SJSA1 (cell line): ENCODE measurements around the gene GAMT. TPM values are rescaled to one million over a fixed set of nuclear protein-coding genes. Genes with fewer than 3 reads are reported as not detected.

Experiments
- DNase-seq, 2 experiments: peaks; one replicate each; pipeline ENCODE4 v3.0.0-alpha.2; 2015 to 2020; ENCODE audit warnings: low spot score in 2 of 2, low read depth in 1 of 2
- H3K27ac ChIP-seq: fragments of 250-450 bp; sonication (Bioruptor Pico); 2 replicates; pipeline ENCODE4 v1.5.1; 2020; ENCODE audit warnings: mild to moderate bottlenecking, moderate library complexity
- H3K27me3 ChIP-seq: fragments of 250-450 bp; sonication (Bioruptor Pico); replicated peaks from 2 replicates; pipeline ENCODE4 v1.5.1; 2020; ENCODE audit warnings: mild to moderate bottlenecking, moderate library complexity
- H3K36me3 ChIP-seq: fragments of 250-450 bp; sonication (Bioruptor Pico); 2 replicates; pipeline ENCODE4 v1.5.1; 2020; ENCODE audit warnings: mild to moderate bottlenecking
- H3K4me1 ChIP-seq: fragments of 250-450 bp; sonication (Bioruptor Pico); replicated peaks from 2 replicates; pipeline ENCODE4 v1.6.1; 2021; ENCODE audit warnings: mild to moderate bottlenecking
- H3K4me3 ChIP-seq: fragments of 250-450 bp; sonication (Bioruptor Pico); 2 replicates; pipeline ENCODE4 v1.5.1; 2020; ENCODE audit warnings: mild to moderate bottlenecking
- H3K9me3 ChIP-seq: fragments of 250-450 bp; sonication (Bioruptor Pico); replicated peaks from 2 replicates; pipeline ENCODE4 v1.5.1; 2020; ENCODE audit warnings: mild to moderate bottlenecking
- total RNA-seq: library from RNA; depleted of rRNA; stranded (reverse); fragments of >200 nt; shearing (Covaris generic); gene quantifications from 2 replicates; pipeline ENCODE4 v1.2.3, GENCODE V29; 2014

The GAMT gene
- total RNA-seq, 1 experiment from 2014 or later, result 35.8 TPM

- Histone ChIP-seq H3K4me3 (peak overlapping the region; percentile 98), H3K27me3 (no peaks in the 10 kb centered on the region), H3K27ac (peak overlapping the region; percentile 91; the same call in 1 of the 2 replicates), H3K36me3 (peaks cover 67% of the 10 kb centered on the region), H3K4me1 (peaks cover 30% of the 10 kb centered on the region), H3K9me3 (no peaks in the 10 kb centered on the region; the same call in 1 of the 2 replicates)
- no peak for DNase-seq
Observed at GRCh38 chr19:1409204-1410005, 8.1 kb upstream of the GAMT start.

- no peaks in the 10 kb centered on the region; the same call in 1 of the 2 replicates for H3K9me3 ChIP-seq
- peaks cover 58% of the 10 kb centered on the region for H3K36me3 ChIP-seq
- H3K4me3 ChIP-seq, result peak overlapping the region; percentile 98
- H3K4me1 ChIP-seq, result peaks cover 30% of the 10 kb centered on the region
- DNase-seq, result peak; percentile 64 to 67
- H3K27ac ChIP-seq, result peak overlapping the region; percentile 91
- no peaks in the 10 kb centered on the region for H3K27me3 ChIP-seq
Observed at GRCh38 chr19:1408300-1409203, 7.2 kb upstream of the GAMT start.

GRCh38 chr19:1407528-1408299 is 6.4 kb upstream of the GAMT start, which contains the start of gene DAZAP1:
DAZAP1 (plus strand) TSS chr19:1407586; CDS start chr19:1407774, 188 bp downstream.
- Histone ChIP-seq H3K4me3 (peak within 1 kb of the TSS; percentile 98), H3K9me3 (no peaks in the 10 kb centered on the region; the same call in 1 of the 2 replicates), H3K27ac (peak within 1 kb of the TSS; percentile 91), H3K36me3 (peaks cover 50% of the 10 kb centered on the region), H3K4me1 (peaks cover 39% of the 10 kb centered on the region), H3K27me3 (no peaks in the 10 kb centered on the region)
- peak in 1 of 2 experiments; percentile 22 for DNase-seq

- no peaks in the 10 kb centered on the region; the same call in 1 of the 2 replicates for H3K9me3 ChIP-seq
- peaks cover 45% of the 10 kb centered on the region for H3K36me3 ChIP-seq
- peak overlapping the region; percentile 43 for H3K27ac ChIP-seq
- H3K27me3 ChIP-seq, result no peaks in the 10 kb centered on the region
- peaks cover 44% of the 10 kb centered on the region for H3K4me1 ChIP-seq
- DNase-seq, result peak; percentile 98 to 99
- H3K4me3 ChIP-seq, result peak overlapping the region; percentile 98
Observed at GRCh38 chr19:1406774-1407527, 5.6 kb upstream of the GAMT start.

- DNase-seq, result no peak
- H3K9me3 ChIP-seq, result no peaks in the 10 kb centered on the region
- H3K4me1 ChIP-seq, result peaks cover 39% of the 10 kb centered on the region
- H3K27ac ChIP-seq, result no peak overlapping the region
- no peaks in the 10 kb centered on the region for H3K27me3 ChIP-seq
- H3K4me3 ChIP-seq, result no peak overlapping the region
- H3K36me3 ChIP-seq, result peaks cover 3% of the 10 kb centered on the region; the same call in 1 of the 2 replicates
Observed at GRCh38 chr19:1402411-1403070, 1.2 kb upstream of the GAMT start.

GRCh38 chr19:1401889-1402217 is 511 bp upstream of the GAMT start:
- H3K4me3 ChIP-seq, result peak overlapping the region; percentile 58
- H3K27ac ChIP-seq, result no peak overlapping the region
- H3K4me1 ChIP-seq, result peaks cover 37% of the 10 kb centered on the region
- DNase-seq, result no peak
- no peaks in the 10 kb centered on the region for H3K9me3 ChIP-seq
- no peaks in the 10 kb centered on the region for H3K27me3 ChIP-seq
- 0 out of 2 replicates have a peak, but pooled peaks cover 3% of the 10 kb centered on the region for H3K36me3 ChIP-seq

GRCh38 chr19:1400281-1401137 is 833 bp downstream of the GAMT start:
- H3K9me3 ChIP-seq, result no peaks in the 10 kb centered on the region
- peaks cover 3% of the 10 kb centered on the region; the same call in 1 of the 2 replicates for H3K36me3 ChIP-seq
- H3K4me1 ChIP-seq, result peaks cover 32% of the 10 kb centered on the region
- H3K27me3 ChIP-seq, result no peaks in the 10 kb centered on the region
- peak in 1 of 2 experiments; percentile 35 for DNase-seq
- peak overlapping the region; percentile 58 for H3K4me3 ChIP-seq
- H3K27ac ChIP-seq, result no peak overlapping the region

- no peaks in the 10 kb centered on the region for H3K27me3 ChIP-seq
- no peak for DNase-seq
- no peak overlapping the region for H3K27ac ChIP-seq
- H3K4me1 ChIP-seq, result peaks cover 32% of the 10 kb centered on the region
- H3K9me3 ChIP-seq, result no peaks in the 10 kb centered on the region
- peaks cover 8% of the 10 kb centered on the region; the same call in 1 of the 2 replicates for H3K36me3 ChIP-seq
- H3K4me3 ChIP-seq, result no peak overlapping the region
Observed at GRCh38 chr19:1399745-1400144, 1.6 kb downstream of the GAMT start.

GRCh38 chr19:1399079-1399478 is 2.3 kb downstream of the GAMT start:
- Histone ChIP-seq H3K36me3 (peaks cover 9% of the 10 kb centered on the region; the same call in 1 of the 2 replicates), H3K4me3 (no peak overlapping the region), H3K4me1 (peaks cover 32% of the 10 kb centered on the region), H3K27me3 (no peaks in the 10 kb centered on the region), H3K27ac (no peak overlapping the region), H3K9me3 (no peaks in the 10 kb centered on the region)
- no peak for DNase-seq

GRCh38 chr19:1397838-1398237 is 3.5 kb downstream of the GAMT start:
- peaks cover 15% of the 10 kb centered on the region; the same call in 1 of the 2 replicates for H3K36me3 ChIP-seq
- no peak overlapping the region for H3K4me3 ChIP-seq
- peaks cover 25% of the 10 kb centered on the region for H3K4me1 ChIP-seq
- no peaks in the 10 kb centered on the region for H3K9me3 ChIP-seq
- DNase-seq, result no peak
- H3K27me3 ChIP-seq, result no peaks in the 10 kb centered on the region
- H3K27ac ChIP-seq, result no peak overlapping the region

GRCh38 chr19:1396768-1397679 is 4.3 kb downstream of the GAMT start:
- peaks cover 19% of the 10 kb centered on the region for H3K4me1 ChIP-seq
- H3K9me3 ChIP-seq, result no peaks in the 10 kb centered on the region
- peak in 1 of 2 experiments; percentile 40 for DNase-seq
- H3K4me3 ChIP-seq, result no peak overlapping the region
- H3K27me3 ChIP-seq, result no peaks in the 10 kb centered on the region
- peaks cover 23% of the 10 kb centered on the region for H3K36me3 ChIP-seq
- H3K27ac ChIP-seq, result no peak overlapping the region
